ENCODE data around the gene NEK10.

DNA sequence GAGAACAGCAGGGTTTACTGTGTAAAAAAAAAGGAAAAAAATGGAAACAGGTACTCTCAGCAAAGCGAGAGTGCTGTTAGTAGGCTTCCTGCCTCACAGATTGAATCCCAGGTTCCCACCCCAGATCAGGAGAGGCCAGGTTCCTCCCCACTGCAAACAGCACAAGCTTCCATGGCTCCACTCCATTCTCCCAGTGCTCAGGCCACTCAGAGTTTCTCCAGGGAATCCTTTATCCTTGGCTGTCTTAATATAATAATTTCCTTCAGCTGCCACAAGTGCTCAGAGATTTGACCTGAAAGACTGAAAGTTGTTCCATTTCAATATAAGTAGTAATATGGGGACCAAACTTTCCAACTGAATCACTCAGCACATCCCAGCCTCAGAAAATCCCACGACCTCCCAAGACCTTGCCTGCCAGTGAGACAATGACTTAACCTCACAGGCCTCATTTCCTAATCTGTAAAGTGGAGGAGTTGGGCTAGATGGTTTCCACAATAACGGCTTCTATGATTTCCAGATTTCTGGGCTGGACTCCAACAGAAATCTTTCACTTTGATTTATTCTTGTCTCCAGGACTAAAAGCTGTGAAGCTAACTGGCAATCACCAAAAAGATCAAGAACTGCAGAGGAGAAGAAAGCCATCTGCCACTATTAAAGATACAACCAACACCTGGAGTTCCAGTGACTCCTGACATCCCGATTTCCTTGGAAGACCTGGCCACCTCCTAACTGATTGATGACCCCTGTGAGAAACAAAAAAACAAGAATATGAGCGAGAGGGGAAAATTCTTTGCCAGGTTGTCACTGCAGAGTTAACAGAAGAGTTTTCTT, 289.5 kb downstream of the NEK10 start:
- TF ChIP-seq EZH2 (IDR thresholded peaks at IDR 0.05), result no peak
- TF ChIP-seq FOXP2 (optimal IDR thresholded peaks at IDR 0.05; ENCODE audit: control extremely low read depth, extremely low read length, insufficient read depth), result no peak

Measured in SK-N-MC (cell line).